ENCODE data around the gene PRSS36.
"Not testable (repeated sequence)": the region's sequence is repeated elsewhere in the genome, so short reads cannot be mapped to it uniquely, and the experiment has no call there.

Gene PRSS36

DNA sequence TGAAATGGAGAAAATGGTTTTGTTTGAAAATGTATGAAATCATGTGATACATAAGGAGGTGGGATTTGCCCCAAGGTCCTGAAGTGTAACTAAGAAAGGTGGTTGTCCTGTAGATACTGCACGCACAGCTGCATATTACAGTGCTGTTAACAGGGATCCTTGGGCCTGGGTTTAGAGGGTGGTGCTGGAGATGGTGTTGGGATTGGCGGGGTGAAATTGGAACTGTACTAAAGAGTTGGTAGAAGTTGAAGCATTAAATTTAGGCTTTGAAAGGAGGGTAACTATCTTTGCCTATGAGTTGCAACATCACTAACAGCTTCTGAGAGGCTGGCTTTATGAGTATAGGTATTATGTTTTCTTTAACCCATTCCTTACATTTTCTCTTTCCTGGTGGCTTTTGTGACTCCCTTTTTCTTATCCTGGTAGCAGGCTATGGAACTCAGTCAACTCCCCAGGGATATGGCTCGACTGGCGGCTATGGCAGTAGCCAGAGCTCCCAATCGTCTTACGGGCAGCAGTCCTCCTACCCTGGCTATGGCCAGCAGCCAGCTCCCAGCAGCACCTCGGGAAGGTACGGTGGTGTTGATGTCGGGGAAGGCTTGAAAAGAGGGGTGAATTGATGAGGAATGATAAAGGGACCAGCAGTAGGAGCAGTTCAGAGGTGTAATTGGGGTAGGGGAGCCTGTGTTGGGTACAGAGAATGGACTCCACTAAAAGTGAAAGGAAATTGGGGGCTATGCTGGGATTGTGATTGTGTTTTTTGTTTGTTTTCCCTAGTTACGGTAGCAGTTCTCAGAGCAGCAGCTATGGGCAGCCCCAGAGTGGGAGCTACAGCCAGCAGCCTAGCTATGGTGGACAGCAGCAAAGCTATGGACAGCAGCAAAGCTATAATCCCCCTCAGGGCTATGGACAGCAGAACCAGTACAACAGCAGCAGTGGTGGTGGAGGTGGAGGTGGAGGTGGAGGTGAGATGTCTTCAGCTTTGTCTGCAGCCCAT, 33.9 kb upstream of the PRSS36 start:
- DNase-seq = no peak

DNA sequence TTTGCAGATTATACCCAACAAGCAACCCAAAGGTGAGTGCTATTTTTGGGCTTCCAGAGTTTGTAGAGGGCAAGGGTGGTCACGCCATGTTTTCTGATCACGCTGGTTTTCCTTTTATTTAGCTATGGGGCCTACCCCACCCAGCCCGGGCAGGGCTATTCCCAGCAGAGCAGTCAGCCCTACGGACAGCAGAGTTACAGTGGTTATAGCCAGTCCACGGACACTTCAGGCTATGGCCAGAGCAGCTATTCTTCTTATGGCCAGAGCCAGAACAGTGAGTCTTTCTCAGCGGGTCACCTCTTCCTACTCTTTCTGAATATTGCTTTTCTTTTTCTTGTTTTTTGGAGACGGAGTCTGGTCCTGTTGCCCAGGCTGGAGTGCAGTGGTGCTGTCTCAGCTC, 32.5 kb upstream of the PRSS36 start:
- no peak for DNase-seq

DNA sequence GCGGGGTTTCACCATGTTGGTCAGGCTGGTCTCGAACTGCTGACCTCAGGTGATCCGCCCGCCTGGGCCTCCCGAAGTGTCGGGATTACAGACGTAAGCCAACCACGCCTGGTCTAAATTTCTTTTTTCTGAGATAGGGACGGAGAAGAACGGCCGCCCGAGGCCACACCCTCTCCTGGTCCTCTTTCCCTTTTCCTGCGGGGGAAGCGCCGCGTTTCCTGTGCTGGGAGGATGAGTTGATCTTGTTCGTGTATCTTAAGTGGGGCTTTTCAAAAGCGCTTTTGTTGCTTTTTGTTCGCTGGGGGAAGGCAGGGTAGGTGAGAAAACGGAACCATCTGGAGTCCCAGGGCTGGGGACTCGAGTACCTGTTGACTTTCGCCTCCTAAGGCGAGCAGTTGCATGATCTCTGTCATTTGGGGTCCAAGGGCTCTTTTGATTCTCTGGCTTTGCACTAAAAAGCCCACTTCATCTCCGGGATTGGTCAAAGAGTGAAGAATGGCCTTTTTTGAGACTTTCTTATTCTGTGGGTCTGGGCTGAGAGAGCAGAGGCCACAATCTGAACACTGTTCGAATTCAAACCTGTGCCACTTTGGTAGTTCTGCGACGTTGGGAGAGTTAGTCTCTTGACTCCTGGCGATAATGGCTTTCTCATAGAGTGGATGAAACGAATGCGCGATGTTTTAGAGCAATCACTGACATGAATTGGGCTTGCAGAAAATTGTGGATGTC, 31.4 kb upstream of the PRSS36 start:
- DNase-seq = peak; percentile 9

GRCh38 chr16:31179747-31180459, 30.0 kb upstream of the PRSS36 start, which contains the start of gene FUS:
Gene FUS (plus strand): TSS chr16:31180139. CDS start chr16:31180215, 76 bp downstream.
- peak; percentile 91 for DNase-seq

GRCh38 chr16:31179219-31179746, 29.4 kb upstream of the PRSS36 start:
- no peak for DNase-seq

DNA sequence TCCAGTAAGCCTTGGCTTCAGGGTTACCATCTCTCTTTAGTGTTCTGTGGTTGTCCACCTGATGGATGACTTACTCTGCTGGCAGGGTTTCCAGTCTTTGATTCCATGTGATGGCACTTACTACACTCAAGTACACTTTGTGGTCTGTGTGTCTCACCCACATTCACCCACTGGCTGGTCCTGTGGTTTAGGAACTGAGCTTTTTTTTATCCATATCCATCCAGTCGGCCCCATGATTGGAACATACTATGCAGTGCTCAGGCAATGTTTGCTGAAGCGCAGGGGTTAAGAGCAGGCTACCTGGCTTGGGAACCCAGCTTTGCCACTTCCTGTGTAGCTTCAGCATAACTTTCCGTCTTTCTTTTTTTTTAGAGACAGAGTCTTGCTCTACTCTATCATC, 27.3 kb upstream of the PRSS36 start:
- no peak for DNase-seq

GRCh38 chr16:31170048-31170447, 20.2 kb upstream of the PRSS36 start:
- not testable (repeated sequence) for DNase-seq

GRCh38 chr16:31168848-31169247, 19.0 kb upstream of the PRSS36 start:
- DNase-seq = no peak

- no peak for DNase-seq
Observed at GRCh38 chr16:31167315-31167714, 17.4 kb upstream of the PRSS36 start.

GRCh38 chr16:31157136-31157535, 7.3 kb upstream of the PRSS36 start:
- DNase-seq = no peak

DNA sequence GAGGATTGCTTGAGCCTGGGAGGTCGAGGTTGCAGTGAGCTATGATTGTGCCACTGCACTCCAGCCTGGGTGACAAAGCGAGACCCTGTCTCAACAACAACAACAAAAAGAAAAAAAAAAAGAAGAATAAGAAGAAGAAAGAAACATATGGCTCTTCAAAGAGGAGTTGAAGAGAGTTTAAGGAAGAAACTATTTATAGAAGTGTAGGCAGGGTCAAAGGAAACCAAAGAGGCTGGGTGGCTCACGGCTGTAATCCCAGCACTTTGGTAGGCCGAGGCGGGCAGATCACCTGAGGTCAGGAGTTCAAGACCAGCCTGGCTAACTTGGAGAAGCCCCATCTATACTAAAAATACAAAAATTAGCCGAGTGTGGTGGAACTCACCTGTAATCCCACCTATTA, 1.1 kb upstream of the PRSS36 start:
- not testable (repeated sequence) for DNase-seq

DNA sequence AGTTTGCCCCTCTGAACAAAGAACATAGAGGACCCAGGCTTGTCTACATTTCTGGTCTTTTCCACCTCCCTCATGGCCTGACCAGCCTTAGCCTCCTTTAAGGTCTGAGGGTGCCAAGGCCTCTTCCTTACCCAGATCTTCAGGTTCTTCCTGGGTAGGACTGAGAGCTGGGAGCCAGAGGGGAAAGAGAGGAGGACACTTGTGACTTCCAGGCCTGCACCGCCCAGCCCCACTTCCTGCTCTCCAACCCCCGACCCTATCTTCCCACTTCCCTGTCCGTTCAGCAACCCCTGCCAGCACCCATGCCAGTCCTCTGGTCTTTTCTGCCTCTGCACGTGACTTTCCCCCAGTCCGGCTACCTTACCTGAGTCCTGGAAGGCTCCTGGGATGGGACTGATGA, 534 bp downstream of the PRSS36 start:
- no peak for DNase-seq

GRCh38 chr16:31148896-31149295, 970 bp downstream of the PRSS36 start:
- no peak for DNase-seq

DNA sequence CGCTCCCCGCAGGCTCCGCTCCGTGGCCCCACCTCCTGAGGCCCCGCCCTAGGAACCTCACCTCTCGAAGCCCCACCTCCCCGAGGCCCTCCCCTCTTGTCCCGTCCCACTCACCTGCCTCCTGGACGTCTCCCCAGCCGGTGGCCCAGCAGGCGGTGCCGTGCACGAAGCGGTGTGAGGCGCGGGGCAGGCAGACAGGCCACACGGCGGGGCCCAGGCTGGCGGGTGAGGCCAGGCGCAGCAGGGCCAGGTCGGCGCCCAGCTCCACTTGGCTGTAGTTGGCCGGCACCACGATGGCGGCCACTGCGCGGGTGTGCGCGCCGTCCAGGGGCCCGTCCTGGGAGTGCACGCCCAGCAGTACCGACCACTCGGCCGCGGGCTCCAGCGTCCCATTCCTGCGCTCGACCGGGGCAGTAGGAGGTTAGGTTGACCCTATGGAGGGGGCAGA, 1.6 kb downstream of the PRSS36 start:
- no peak for DNase-seq

DNA sequence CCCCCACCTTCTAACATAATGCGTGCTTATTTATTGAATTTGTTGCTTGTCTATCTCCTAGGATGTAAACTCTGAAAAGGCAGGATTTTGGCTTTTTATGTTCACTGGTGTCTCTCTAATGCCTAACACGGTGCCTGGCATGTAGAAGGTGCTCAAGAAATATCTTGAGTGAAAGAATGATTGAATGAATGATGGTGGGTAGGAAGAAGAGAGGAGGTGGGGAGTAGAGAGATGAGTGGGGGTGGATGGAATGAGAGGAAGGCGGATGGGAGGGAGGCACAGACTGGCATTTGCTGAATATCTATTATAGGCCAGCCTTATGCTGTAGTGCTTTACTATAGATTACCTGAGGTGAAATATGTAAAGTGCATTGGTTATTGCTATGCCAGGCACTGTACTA, 2.3 kb downstream of the PRSS36 start:
- DNase-seq = no peak

DNA sequence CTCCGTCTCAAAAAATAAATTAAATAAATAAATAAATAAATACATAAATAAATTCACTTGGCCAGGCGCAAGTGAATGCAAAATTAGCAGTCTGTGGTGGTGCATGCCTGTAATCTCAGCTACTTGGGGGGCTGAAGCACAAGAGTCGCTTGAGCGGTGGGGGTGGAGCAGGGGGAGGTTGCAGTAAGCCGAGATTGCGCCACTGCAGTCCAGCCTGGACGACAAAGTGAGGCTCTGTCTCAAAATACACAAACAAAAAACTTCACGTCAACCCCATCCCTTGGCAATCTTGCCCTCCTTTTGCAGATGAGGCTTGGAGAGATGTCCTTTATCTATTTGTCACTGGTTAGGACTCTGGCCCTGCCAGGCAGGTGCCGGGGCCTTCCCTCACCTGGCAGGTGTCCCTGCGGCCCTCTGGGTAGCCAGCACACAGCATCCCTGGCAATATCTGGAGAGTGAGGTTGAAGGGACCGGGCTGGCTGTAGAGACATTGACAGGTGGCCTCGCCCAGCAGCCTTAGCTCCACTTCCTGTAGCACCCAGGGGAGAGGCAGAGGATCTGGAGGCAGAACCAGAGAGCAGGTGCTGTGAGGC, 4.4 kb downstream of the PRSS36 start:
- DNase-seq = no peak

DNA sequence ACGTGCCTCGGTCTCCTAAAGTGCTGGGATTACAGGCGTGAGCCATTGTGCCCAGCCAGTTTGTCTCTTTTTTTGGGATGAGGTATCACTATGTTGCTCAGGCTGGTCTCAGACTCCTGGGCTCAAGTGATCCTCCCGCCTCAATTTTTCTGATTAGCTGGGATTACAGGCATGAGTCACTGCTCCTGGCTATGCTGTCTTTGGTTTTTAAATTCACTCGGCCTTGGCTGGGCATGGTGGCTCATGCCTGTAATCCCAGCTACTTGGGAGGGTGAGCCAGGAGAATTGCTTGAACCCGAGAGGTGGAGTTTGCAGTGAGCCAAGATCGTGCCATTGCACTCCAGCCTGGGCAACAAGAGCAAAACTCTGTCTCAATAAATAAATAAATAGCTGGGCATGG, 5.4 kb downstream of the PRSS36 start:
- DNase-seq = not testable (repeated sequence)

GRCh38 chr16:31143694-31144148, 6.1 kb downstream of the PRSS36 start:
- no peak for DNase-seq

DNA sequence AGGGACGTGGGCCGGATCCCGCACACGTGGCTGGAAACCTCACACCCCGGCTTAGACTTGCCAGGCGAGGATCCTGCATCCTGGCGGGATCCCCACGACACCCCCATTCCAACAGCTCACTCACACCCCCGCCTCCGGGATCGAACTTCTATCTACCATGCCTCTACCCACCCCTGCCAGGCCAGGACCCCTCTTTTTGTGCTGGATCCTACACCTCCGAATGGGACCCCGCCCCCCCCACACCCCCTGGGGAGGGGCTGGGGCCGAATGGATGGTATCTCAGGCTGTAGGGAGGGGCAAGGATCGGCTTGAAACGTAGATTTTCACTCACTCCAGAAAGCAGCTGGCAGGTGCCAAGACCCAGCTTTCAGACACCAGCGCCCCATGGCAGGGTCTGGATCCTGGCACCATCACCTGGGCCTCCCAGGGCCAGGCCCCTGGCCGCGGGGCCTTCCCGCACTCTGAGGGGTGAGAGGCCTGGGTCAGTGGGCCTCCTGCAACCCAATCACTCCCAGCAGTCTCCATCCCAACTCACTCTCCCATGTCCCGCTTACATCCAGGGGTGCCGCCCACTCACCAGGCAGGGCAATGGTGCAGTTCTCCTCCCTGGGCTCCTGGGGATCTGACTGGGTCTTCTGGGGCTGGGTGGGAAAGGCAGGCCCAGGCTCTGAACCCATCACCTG, 6.7 kb downstream of the PRSS36 start:
- DNase-seq = no peak

- DNase-seq = peak; percentile 98
Observed at GRCh38 chr16:31142109-31143010, 7.5 kb downstream of the PRSS36 start.

Measured in NCI-H1092 treated with DMSO at 0.1 percent for 48 hours (cell line).